Activated CD4-positive, alpha-beta memory T cell treated with anti-CD3 and anti-CD28 coated beads for 36 hours (primary cell): ENCODE measurements around the gene ZNF580. TPM values are rescaled to one million over a fixed set of nuclear protein-coding genes. Genes with fewer than 3 reads are reported as not detected.
A peak's percentile ranks its signal among the peaks of the same experiment; 100 is the strongest.

Experiments used
- CTCF ChIA-PET: fragments of 350-600 bp; sonication (Branson Sonifier 250); formaldehyde crosslinking; loops from one replicate; lab custom pipeline; 2021; ENCODE audit warnings: antibody characterized with exemption, inconsistent platforms; lab: Charles Lee
- POLR2A ChIA-PET: fragments of 350-600 bp; sonication (Branson Sonifier 250); formaldehyde crosslinking; loops from one replicate; lab custom pipeline; 2021; ENCODE audit warnings: antibody characterized with exemption; lab: Charles Lee
- DNase-seq: peaks from one replicate; pipeline ENCODE4 v3.0.0-alpha.2; 2020
- H3K27ac Mint-ChIP-seq: one replicate; pipeline ENCODE4 v1.8.0; 2021; ENCODE audit warnings: mixed read lengths
- H3K27me3 Mint-ChIP-seq: one replicate; pipeline ENCODE4 v1.8.0; 2021; ENCODE audit warnings: mixed read lengths
- H3K36me3 Mint-ChIP-seq: one replicate; pipeline ENCODE4 v1.8.0; 2021; ENCODE audit warnings: mixed read lengths
- H3K4me1 Mint-ChIP-seq: one replicate; pipeline ENCODE4 v1.8.0; 2021; ENCODE audit warnings: low read depth, mixed read lengths
- H3K4me3 Mint-ChIP-seq: one replicate; pipeline ENCODE4 v1.8.0; 2021; ENCODE audit warnings: mild to moderate bottlenecking, mixed read lengths
- H3K9me3 Mint-ChIP-seq: one replicate; pipeline ENCODE4 v1.8.0; 2021; ENCODE audit warnings: mixed read lengths
- intact Hi-C: fragments of 100-400 bp; cut with micrococcal nuclease; formaldehyde crosslinking; loops from one replicate; pipeline ENCODE4 v1.15.1; 2023
- total RNA-seq, 2 experiments: library from RNA; stranded (reverse); gene quantifications; one replicate each; pipeline ENCODE4 v1.2.3, GENCODE V29; 2021

ZNF580 gene
- total RNA-seq, 2 experiments from 2014 or later: 23.4 to 23.5 TPM

- no peak for DNase-seq
- intact Hi-C loops: no loop called here
- ChIA-PET CTCF (interaction anchor here (2.1 kb wide), 1 partner anchor 16 kb away, joined by 17 read pairs; no protein-coding TSS in a partner anchor), POLR2A (no interaction called here)
- Mint-ChIP-seq H3K27me3 (no peaks in the 10 kb centered on the region), H3K4me1 (peaks cover 34% of the 10 kb centered on the region), H3K4me3 (peak overlapping the region; percentile 63), H3K9me3 (no peaks in the 10 kb centered on the region), H3K36me3 (peaks cover 9% of the 10 kb centered on the region), H3K27ac (peak overlapping the region; percentile 42)
Measured at GRCh38 chr19:55648585-55649267, 7.9 kb downstream of the ZNF580 start.

GRCh38 chr19:55649268-55650125 is 8.7 kb downstream of the ZNF580 start:
- peaks cover 5% of the 10 kb centered on the region for H3K36me3 Mint-ChIP-seq
- H3K4me3 Mint-ChIP-seq: peak overlapping the region; percentile 26
- CTCF ChIA-PET: interaction anchor here (1.0 kb wide), 1 partner anchor 17 kb away, joined by 5 read pairs; no protein-coding TSS in a partner anchor
- POLR2A ChIA-PET: interaction anchor here (0.6 kb wide), 1 partner anchor 8 kb away, joined by 3 read pairs; no protein-coding TSS in a partner anchor
- no peak for DNase-seq
- no peaks in the 10 kb centered on the region for H3K9me3 Mint-ChIP-seq
- H3K27me3 Mint-ChIP-seq: no peaks in the 10 kb centered on the region
- peak overlapping the region; percentile 11 for H3K27ac Mint-ChIP-seq
- H3K4me1 Mint-ChIP-seq: peaks cover 30% of the 10 kb centered on the region
- intact Hi-C loops: loop anchor here (5.0 to 10.0 kb wide), 3 partner anchors 665 to 1457 kb away; partner anchors contain the start of genes LENG8, TSEN34 and ZSCAN5A

GRCh38 chr19:55650126-55650557 is 9.3 kb downstream of the ZNF580 start:
- Mint-ChIP-seq H3K9me3 (no peaks in the 10 kb centered on the region), H3K4me1 (peaks cover 27% of the 10 kb centered on the region), H3K27ac (no peak overlapping the region), H3K27me3 (no peaks in the 10 kb centered on the region), H3K36me3 (peaks cover 5% of the 10 kb centered on the region), H3K4me3 (no peak overlapping the region)
- DNase-seq: peak; percentile 47
- intact Hi-C loops: loop anchor here (5.0 to 10.0 kb wide), 3 partner anchors 665 to 1458 kb away; partner anchors contain the start of genes LENG8, TSEN34 and ZSCAN5A
- ChIA-PET POLR2A (no interaction called here), CTCF (interaction anchor here (1.0 kb wide), 1 partner anchor 17 kb away, joined by 5 read pairs; no protein-coding TSS in a partner anchor)

- POLR2A ChIA-PET: no interaction called here
- intact Hi-C loops: loop anchor here (5.0 to 10.0 kb wide), 3 partner anchors 664 to 1458 kb away; partner anchors contain the start of genes LENG8, TSEN34 and ZSCAN5A
- no peak overlapping the region for H3K27ac Mint-ChIP-seq
- peaks cover 21% of the 10 kb centered on the region for H3K4me1 Mint-ChIP-seq
- CTCF ChIA-PET: interaction anchor here (1.0 kb wide), 1 partner anchor 18 kb away, joined by 5 read pairs; no protein-coding TSS in a partner anchor
- H3K36me3 Mint-ChIP-seq: peaks cover 5% of the 10 kb centered on the region
- H3K9me3 Mint-ChIP-seq: no peaks in the 10 kb centered on the region
- H3K4me3 Mint-ChIP-seq: no peak overlapping the region
- DNase-seq: no peak
- H3K27me3 Mint-ChIP-seq: no peaks in the 10 kb centered on the region
Measured at GRCh38 chr19:55650602-55651230, 9.9 kb downstream of the ZNF580 start.

GRCh38 chr19:55651236-55651635 is 10.4 kb downstream of the ZNF580 start:
- Mint-ChIP-seq H3K36me3 (peaks cover 10% of the 10 kb centered on the region), H3K27ac (no peak overlapping the region), H3K9me3 (no peaks in the 10 kb centered on the region), H3K4me3 (no peak overlapping the region), H3K27me3 (no peaks in the 10 kb centered on the region), H3K4me1 (peaks cover 25% of the 10 kb centered on the region)
- ChIA-PET CTCF (no interaction called here), POLR2A (no interaction called here)
- no peak for DNase-seq
- intact Hi-C loops: loop anchor here (5.0 to 10.0 kb wide), 3 partner anchors 664 to 1459 kb away; partner anchors contain the start of genes LENG8, TSEN34 and ZSCAN5A

- intact Hi-C loops: loop anchor here (1.0 to 10.0 kb wide), 4 partner anchors 20 to 1460 kb away; partner anchors contain the start of genes LENG8, TSEN34 and ZSCAN5A
- DNase-seq: no peak
- Mint-ChIP-seq H3K9me3 (no peaks in the 10 kb centered on the region), H3K27ac (peak overlapping the region; percentile 28), H3K4me1 (peaks cover 25% of the 10 kb centered on the region), H3K36me3 (peaks cover 19% of the 10 kb centered on the region), H3K4me3 (no peak overlapping the region), H3K27me3 (no peaks in the 10 kb centered on the region)
- POLR2A ChIA-PET: no interaction called here
- CTCF ChIA-PET: interaction anchor here (0.6 to 2.3 kb wide), 14 partner anchors 8 to 428 kb away, joined by 3 to 17 read pairs (median 4); partner anchors contain the start of genes ISOC2, ZNF581 and ZNF784
Measured at GRCh38 chr19:55652311-55653128, 11.7 kb downstream of the ZNF580 start.

- Mint-ChIP-seq H3K4me1 (peaks cover 29% of the 10 kb centered on the region), H3K27me3 (no peaks in the 10 kb centered on the region), H3K27ac (peak overlapping the region; percentile 100), H3K9me3 (no peaks in the 10 kb centered on the region), H3K4me3 (peak overlapping the region; percentile 93), H3K36me3 (peaks cover 24% of the 10 kb centered on the region)
- CTCF ChIA-PET: interaction anchor here (0.7 to 2.3 kb wide), 21 partner anchors 8 to 427 kb away, joined by 3 to 31 read pairs (median 5); partner anchors contain the start of genes FIZ1, ZNF581 and ZNF784
- intact Hi-C loops: loop anchor here (1.0 to 10.0 kb wide), 10 partner anchors 10 to 1461 kb away; partner anchors contain the start of genes FIZ1, LENG8, RPL28 and TSEN34
- peak; percentile 98 for DNase-seq
- POLR2A ChIA-PET: interaction anchor here (0.7 to 1.7 kb wide), 7 partner anchors 11 to 315 kb away, joined by 3 to 19 read pairs (median 4); partner anchors contain the start of genes FIZ1, KMT5C, UBE2S and ZNF581
Measured at GRCh38 chr19:55653651-55654322, 13.0 kb downstream of the ZNF580 start.

- ChIA-PET POLR2A (interaction anchor here (0.7 to 1.7 kb wide), 7 partner anchors 11 to 315 kb away, joined by 3 to 19 read pairs (median 4); partner anchors contain the start of genes FIZ1, KMT5C, UBE2S and ZNF581), CTCF (interaction anchor here (0.7 to 2.3 kb wide), 14 partner anchors 9 to 404 kb away, joined by 3 to 31 read pairs (median 5); partner anchors contain the start of genes FIZ1 and ZNF581)
- intact Hi-C loops: loop anchor here (1.0 to 10.0 kb wide), 9 partner anchors 11 to 1462 kb away; partner anchors contain the start of genes FIZ1, LENG8, RPL28 and TSEN34
- peak; percentile 100 for DNase-seq
- peaks cover 28% of the 10 kb centered on the region for H3K4me1 Mint-ChIP-seq
- peak overlapping the region; percentile 93 for H3K4me3 Mint-ChIP-seq
- no peaks in the 10 kb centered on the region for H3K9me3 Mint-ChIP-seq
- H3K27ac Mint-ChIP-seq: peak overlapping the region; percentile 100
- H3K36me3 Mint-ChIP-seq: peaks cover 26% of the 10 kb centered on the region
- H3K27me3 Mint-ChIP-seq: no peaks in the 10 kb centered on the region
Measured at GRCh38 chr19:55654323-55654867, 13.6 kb downstream of the ZNF580 start.

- Mint-ChIP-seq H3K4me1 (peaks cover 29% of the 10 kb centered on the region), H3K27me3 (no peaks in the 10 kb centered on the region), H3K4me3 (peak within 1 kb of the TSS; percentile 93), H3K9me3 (no peaks in the 10 kb centered on the region), H3K27ac (peak within 1 kb of the TSS; percentile 100), H3K36me3 (peaks cover 32% of the 10 kb centered on the region)
- ChIA-PET POLR2A (interaction anchor here (0.6 to 1.7 kb wide), 8 partner anchors 12 to 347 kb away, joined by 3 to 19 read pairs (median 4); partner anchors contain the start of genes FIZ1, KMT5C, UBE2S and ZNF581), CTCF (interaction anchor here (0.7 to 2.3 kb wide), 13 partner anchors 9 to 404 kb away, joined by 3 to 31 read pairs (median 5); partner anchors contain the start of genes FIZ1 and ZNF581)
- peak; percentile 97 for DNase-seq
- intact Hi-C loops: loop anchor here (1.0 to 10.0 kb wide), 11 partner anchors 12 to 1463 kb away; partner anchors contain the start of genes EPN1, FIZ1, LENG8 and PPP1R12C
Measured at GRCh38 chr19:55654868-55655647, 14.3 kb downstream of the ZNF580 start, which contains the start of gene U2AF2. U2AF2 (plus strand) TSS chr19:55655035; CDS start chr19:55655105, 70 bp downstream.
